HT1080 (cell line): Measurements from ENCODE around the gene SETDB2. TPM values are rescaled to one million over a fixed set of nuclear protein-coding genes. Genes with fewer than 3 reads are reported as not detected.

ENCODE experiments used
- DNase-seq: peaks from one replicate; pipeline ENCODE4 v3.0.0-alpha.2; 2015; ENCODE audit warnings: low read depth
- total RNA-seq: library from RNA; depleted of rRNA; stranded (reverse); fragments of >200 nt; shearing (Covaris generic); gene quantifications from 2 replicates; pipeline ENCODE4 v1.2.3, GENCODE V29; 2014; rRNA removed

Gene SETDB2
- total RNA-seq, 1 experiment from 2014 or later: 4.2 TPM

GRCh38 chr13:49530457-49530856 is 86.4 kb downstream of the SETDB2 start:
- no peak for DNase-seq

- DNase-seq: no peak
Observed at GRCh38 chr13:49532593-49532992, 88.5 kb downstream of the SETDB2 start.

- no peak for DNase-seq
Observed at GRCh38 chr13:49533011-49533410, 88.9 kb downstream of the SETDB2 start.

GRCh38 chr13:49533591-49534269 is 89.7 kb downstream of the SETDB2 start:
- DNase-seq: no peak

- DNase-seq: no peak
Observed at GRCh38 chr13:49536144-49536873, 92.2 kb downstream of the SETDB2 start.

- DNase-seq: no peak
Observed at GRCh38 chr13:49538404-49538803, 94.3 kb downstream of the SETDB2 start.

- DNase-seq: no peak
Observed at GRCh38 chr13:49539313-49539712, 95.2 kb downstream of the SETDB2 start.

- no peak for DNase-seq
Observed at GRCh38 chr13:49539746-49540145, 95.7 kb downstream of the SETDB2 start.

- DNase-seq: peak; percentile 45
Observed at GRCh38 chr13:49540552-49540951, 96.5 kb downstream of the SETDB2 start.

- no peak for DNase-seq
Observed at GRCh38 chr13:49543656-49544055, 99.6 kb downstream of the SETDB2 start.

Other genes starting within 250 kb of the SETDB2 start
- not detected in 2 replicates for gene MLNR, start 223.9 kb upstream of the SETDB2 start, total RNA-seq
- gene CDADC1, start 196.3 kb upstream of the SETDB2 start, total RNA-seq: 1.3 and 2.8 TPM in 2 replicates
- gene CAB39L, start 210 bp upstream of the SETDB2 start, total RNA-seq: 1.5 and 2.1 TPM in 2 replicates
- gene PHF11, start 51.7 kb downstream of the SETDB2 start, total RNA-seq: 3.3 and 4.8 TPM in 2 replicates
- gene RCBTB1, start 141.3 kb downstream of the SETDB2 start, total RNA-seq: 6.3 and 8.0 TPM in 2 replicates
- not detected in 2 replicates for gene ARL11, start 184.2 kb downstream of the SETDB2 start, total RNA-seq
- 147 and 152 TPM in 2 replicates for gene EBPL, start 247.2 kb downstream of the SETDB2 start, total RNA-seq